Fibroblast of the aortic adventitia (primary cell): ENCODE data around the gene TLE5. TPM values are rescaled to one million over a fixed set of nuclear protein-coding genes. Genes with fewer than 3 reads are reported as not detected.

Experiments
- DNase-seq: peaks from one replicate; pipeline ENCODE4 v3.0.0-alpha.2; 2010; ENCODE audit warnings: low read depth
- H3K4me3 ChIP-seq: 2 replicates; pipeline ENCODE4 v1.5.1; 2011; ENCODE audit warnings: low read depth, mild to moderate bottlenecking, control low read depth, low read length, moderate library complexity
- CTCF ChIP-seq: IDR thresholded peaks from 2 replicates; pipeline ENCODE4 v1.5.1; 2011; ENCODE audit warnings: mild to moderate bottlenecking, low read length, control low read depth, inconsistent platforms; ENCODE audit not compliant: insufficient read depth
- total RNA-seq: library from RNA; depleted of rRNA; stranded (reverse); fragments of >200 nt; gene quantifications from 2 replicates; pipeline ENCODE4 v1.2.3, GENCODE V29; 2012; ENCODE audit warnings: low replicate concordance

TLE5 gene, protein sequence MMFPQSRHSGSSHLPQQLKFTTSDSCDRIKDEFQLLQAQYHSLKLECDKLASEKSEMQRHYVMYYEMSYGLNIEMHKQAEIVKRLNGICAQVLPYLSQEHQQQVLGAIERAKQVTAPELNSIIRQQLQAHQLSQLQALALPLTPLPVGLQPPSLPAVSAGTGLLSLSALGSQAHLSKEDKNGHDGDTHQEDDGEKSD
- 42.2 and 232 TPM in 2 replicates for total RNA-seq

DNA sequence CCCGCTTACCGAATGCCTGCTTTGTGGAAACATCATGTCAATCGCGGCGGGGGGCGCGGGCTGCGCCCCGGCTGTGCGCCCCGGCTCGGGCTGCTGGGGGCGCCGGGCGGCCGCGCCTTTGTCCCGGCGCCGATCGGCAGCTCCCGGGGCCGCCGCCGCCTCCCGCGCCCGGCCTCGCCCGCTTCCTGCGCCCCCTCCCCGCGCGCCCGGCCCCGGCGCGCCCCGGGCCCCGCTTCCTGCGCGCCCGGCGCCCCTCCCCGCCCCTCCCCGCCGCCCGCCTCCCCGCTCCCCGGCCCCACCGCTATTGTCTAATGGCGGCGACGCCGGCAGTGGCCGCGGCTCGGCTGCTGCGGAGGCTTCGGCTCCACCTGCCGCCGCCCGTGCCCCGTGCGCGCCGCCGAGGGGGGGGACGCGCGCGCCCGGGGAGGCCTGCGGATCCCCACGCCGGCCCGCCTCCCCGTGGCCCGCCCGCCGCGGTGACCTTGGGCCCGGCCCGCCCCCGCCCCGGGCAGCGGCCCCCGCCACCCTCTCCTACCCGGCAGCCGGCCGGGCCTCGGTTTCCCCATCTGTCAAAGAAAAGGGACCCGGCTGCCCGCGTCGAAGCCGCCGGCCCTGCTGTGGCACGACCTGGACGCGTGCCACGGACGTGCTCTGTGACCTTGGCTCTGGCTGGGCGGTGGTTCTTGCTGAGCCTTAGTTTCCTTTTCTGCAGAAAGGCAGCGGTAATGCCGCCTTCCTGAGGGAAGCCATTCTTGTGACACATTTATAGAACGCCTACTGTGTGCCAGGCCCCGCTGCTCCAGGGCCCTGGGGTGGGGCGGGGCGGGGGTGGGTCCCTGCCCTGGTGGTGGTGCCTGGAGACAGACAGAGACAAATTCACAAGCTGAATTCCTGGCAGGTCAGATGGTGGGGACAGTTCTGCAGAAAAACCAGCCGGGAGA is at the start of gene TLE5:
Gene TLE5, minus strand, starts transcription at position 331 of the 941 bp plus-strand sequence. Its CDS starts 295 bp downstream, at position 36.
- no peak for TF ChIP-seq CTCF
- H3K4me3 ChIP-seq: peak within 1 kb of the TSS; percentile 79
- DNase-seq: no peak

DNA sequence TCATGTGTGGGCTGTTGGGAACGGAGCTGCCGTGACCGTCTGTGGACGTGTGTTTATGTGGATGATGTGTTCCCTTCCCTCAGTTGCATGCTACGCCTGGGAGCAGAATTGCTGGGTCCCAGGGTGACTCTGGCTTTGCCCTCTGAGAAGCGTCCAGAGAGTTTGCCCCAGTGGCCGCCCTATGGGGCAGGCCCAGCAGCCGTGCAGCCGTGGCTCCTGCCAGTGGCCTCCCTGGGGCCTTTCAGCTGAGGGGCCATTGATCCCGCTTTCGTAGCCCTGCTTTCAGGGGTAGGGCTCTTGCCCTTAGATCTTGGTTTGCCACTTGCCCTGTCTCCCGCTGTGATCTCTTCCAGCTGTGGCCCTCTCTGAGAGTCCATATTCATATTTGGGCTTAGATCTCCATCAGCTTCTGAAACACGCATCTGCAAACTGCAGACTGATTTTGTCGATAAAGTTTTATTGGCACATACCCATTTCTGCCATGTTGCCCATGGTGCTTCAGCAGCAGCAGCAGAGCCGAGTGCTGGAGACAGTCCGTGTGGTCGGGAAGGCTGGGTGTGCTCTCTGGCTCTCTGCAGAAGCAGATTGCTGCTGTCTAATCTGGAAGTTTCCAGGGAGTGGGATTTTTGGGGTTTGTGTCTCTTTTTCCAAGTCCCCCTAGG is 49.4 kb upstream of the TLE5 start:
- DNase-seq: no peak
- no peak for TF ChIP-seq CTCF
- no peak overlapping the region for H3K4me3 ChIP-seq

DNA sequence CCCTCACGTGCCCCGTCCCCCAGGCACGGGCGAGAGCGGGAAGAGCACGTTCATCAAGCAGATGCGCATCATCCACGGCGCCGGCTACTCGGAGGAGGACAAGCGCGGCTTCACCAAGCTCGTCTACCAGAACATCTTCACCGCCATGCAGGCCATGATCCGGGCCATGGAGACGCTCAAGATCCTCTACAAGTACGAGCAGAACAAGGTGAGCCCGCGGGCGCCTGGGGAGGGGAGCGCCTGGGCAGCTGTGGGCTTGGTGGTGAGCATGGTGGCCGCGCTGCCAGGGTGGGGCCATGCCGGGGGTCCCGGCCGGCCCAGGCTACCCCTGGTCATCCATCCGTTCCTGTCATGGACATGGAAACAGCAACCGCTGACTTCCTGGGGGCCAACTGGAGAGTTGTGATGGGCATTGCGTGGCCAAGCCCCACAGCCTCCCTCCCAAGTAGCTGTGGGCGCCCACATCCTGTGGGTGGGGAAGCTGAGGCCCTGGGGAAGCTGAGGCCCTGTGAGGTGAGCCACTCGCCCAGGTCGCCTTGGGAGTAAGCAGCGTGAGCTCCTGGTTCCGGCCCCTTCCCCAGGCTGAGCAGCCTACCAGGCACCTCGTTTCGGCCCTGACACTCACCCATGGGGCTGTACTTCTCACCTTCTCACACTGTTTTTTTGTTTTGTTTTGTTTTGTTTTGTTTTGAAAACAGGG is 48.0 kb upstream of the TLE5 start:
- DNase-seq: no peak
- no peak for TF ChIP-seq CTCF
- H3K4me3 ChIP-seq: no peak overlapping the region

- H3K4me3 ChIP-seq: no peak overlapping the region
- TF ChIP-seq CTCF: no peak
- no peak for DNase-seq
Observed at GRCh38 chr19:3109491-3109890, 47.2 kb upstream of the TLE5 start.

- no peak overlapping the region for H3K4me3 ChIP-seq
- peak; percentile 95 for TF ChIP-seq CTCF
- peak; percentile 57 for DNase-seq
Observed at GRCh38 chr19:3108775-3109174, 46.5 kb upstream of the TLE5 start.

DNA sequence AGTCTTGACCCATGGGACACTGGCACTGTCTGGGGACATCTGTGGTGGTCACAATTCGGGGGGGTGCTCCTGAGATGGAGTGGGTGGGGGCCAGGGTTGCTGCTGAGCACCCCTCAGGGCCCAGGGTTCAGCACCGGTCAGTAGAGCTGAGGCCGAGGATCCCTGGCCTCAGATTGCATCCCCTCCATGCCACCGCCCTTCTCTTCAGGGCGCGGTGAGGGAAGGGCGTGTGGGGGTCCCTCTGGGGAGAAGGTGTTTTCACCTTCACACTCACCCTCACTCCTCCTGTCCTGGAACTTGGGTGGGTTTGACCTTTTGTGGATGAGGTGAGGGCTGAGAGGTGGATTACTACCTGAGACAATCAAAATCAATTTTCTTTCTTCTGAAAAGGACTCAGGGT is 45.4 kb upstream of the TLE5 start:
- no peak overlapping the region for H3K4me3 ChIP-seq

More for the DNA sequence above, 45.4 kb upstream of the TLE5 start:
- TF ChIP-seq CTCF: no peak
- DNase-seq: no peak
